Smooth muscle cell of the brain vasculature (primary cell): ENCODE results near the gene CEL.

Experiments used
- DNase-seq: peaks from one replicate; pipeline ENCODE4 v3.0.0-alpha.2; 2012; ENCODE audit warnings: low read depth, low spot score

Gene CEL

DNA sequence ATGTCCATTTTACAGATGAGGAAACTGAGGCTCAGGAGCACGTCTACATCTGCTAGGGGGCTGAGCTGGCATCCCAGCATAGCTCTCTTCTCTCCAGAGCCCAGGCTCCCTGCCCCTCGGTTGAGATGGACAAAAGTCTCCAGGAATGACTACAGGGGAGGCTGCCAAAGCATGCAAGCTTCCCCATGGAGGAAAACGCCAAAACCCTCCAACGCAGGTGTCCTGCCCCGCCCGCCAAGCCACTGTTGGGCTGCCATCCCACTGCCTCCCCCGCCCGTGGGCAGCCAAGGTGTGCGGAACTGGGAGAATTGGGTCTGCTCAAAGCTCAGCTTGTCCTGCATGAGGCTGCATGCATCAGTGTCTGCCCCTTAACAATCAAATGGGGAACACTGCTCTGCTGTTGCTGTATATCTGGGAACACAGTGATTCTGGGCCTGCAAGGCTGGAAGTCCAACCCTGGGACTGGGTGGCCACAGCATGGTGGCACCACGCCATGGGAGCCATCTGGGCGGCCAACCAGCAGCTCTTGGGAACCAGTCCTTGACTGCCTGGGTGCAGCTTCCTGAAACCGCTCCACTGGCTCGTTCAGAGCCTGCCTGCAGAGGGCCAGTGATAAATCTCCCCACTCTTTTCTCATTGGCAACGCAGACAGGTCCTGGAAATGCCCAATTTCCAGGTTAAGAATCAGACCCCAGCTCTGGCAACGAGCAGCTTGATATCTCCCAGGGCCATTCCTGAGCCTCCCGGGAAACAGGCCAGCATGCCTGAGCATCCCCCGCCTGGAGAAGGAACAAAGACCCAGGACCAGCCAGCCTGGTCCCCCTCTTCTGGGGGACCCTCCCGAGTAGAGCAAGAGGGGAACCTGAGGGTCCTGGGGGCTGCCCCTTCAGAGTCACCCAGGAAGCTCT, 55.7 kb downstream of the CEL start:
- DNase-seq = no peak

DNA sequence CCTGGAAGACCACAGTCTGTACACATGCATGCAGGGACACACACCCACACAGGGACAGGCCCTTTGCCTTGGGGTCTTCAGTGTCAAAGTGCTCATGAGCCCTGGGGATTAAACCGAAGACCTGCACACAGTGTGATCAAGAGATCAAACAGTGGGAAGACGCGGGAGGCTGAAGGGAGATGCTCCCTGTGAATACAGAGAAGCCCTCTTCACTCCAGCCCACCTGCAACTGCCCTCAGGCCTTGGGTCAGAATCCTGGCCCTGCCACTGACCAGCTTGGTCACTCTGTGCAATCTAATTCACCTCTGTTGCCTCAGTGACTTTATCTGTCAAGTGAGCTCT, 56.4 kb downstream of the CEL start:
- no peak for DNase-seq

DNA sequence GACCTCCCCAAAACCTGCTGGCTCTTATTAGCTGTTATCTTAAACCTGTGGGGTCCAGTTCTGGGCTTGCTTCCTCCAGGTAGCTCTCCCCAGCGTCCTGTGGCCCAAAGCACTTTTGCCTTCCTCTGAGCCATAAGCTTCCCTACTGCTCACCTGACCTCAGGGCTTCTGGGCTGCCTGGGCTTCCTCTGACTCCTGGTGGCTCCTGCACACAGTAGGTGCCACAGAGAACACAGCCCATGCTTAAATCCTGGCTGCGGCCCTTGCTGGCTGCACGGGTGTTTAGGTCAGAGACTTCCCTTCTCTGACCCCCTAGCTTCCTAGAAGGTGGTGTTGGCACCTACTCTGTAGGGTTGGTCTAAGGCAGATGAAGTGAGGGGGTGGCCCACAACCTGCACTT, 56.8 kb downstream of the CEL start:
- no peak for DNase-seq

DNA sequence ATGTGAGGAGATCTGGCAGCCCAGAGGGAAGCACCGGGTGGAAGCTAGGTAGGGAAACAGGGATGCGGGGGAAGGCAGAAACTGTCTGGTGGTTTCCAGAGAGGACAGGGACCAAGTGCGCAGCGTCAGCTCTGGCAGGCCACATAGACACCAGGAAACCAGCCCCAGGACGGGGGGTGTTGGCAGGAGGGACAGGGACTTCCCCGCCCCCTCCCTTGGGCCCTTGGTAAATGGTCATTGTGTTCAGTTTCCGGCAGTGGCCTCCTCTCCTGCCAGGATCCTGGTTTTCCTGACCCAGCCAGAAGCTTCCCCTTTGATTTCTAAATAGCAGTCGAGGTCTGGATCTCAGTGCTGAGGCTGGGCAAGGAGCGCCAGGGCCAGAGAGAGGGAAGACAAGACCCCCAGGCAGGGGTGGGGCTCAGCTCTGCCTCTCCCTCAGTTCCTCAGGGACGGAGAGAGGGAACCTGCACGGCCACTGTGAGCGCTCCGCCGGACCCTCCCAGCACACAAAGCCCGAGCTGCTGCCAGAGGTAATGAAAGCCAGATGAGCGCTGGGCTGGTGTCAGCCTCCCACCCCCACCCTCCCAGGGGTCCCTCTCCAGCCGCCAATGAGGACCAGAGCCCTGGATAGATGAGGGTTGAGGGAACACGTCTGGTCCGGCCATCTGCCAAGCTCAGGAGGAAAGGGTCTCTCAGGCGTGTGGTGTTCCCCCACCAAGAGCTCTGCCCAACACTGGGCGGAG, 57.5 kb downstream of the CEL start:
- DNase-seq = no peak

DNA sequence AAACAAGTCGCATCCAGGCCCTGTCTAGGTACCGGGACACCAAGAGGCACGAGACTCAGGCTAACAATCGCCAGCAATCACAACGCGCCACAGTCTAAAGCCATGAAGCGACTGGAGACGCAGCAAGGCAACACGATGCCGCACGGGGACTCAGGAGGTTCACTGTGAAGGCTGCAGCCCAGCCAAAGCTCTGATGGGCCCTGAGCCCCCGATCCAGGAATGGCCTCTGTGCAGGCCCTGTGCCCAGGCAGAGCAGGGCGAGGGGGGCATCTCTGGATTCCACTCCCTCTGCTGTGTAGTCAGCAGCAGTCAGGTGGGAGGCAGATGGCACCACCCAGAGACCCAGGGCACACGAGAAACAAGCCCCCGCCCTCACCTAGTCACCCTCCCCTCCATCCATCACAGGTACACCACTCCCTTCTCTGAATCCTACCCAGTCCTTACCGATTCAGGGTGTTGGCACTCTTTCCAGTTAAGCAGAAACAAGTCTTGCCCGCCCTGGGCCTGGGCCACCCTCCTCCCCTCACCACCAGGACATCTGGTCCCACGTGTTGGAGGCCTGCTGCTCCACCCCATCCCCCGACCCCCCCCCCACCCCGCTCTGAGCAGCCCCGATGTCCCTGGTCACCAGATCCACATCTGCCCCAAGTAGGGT, 58.2 kb downstream of the CEL start:
- no peak for DNase-seq

DNA sequence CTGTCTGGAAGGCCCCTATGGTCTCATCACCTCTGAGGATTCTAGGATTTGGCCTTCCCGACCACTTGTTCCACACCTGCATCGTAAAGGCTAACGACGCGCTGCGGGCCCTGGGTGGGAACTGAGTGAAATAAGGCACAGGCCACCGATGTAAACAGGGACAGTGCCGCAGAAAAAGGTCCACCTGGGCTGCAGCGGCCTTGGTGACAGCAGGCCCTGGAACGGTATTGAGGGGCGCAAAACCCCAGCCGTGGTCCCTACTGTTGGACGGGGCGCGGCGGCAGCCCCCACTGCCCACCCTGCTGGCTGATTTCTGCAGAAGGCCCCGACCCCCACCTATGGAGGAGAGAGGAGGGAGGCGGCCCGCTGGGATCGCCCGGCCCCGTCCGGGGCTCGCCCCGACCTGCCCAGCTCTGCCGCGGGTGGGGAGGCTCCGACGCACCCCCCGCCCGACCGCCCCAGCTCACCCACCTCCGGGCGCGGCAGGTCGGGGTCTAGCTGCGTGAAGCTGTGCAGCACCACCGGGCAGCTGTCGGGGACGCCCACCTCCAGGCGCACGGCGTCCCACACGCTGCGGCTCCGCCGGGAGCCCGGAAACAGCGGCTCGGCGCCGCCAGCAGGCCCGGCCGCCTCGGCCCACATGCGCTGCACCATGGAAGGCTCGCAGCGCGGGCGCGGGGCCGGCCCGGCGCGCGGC, 58.9 kb downstream of the CEL start:
- DNase-seq = no peak
